Muscle layer of duodenum (tissue), 2 donors: Measurements from ENCODE around the gene CCDC13.

Experiments used
- H3K27ac ChIP-seq: one replicate; pipeline ENCODE4 v1.7.0; 2013; ENCODE audit warnings: mild to moderate bottlenecking, low read length
- H3K27me3 ChIP-seq: one replicate; pipeline ENCODE4 v1.7.0; 2013; ENCODE audit warnings: low read depth, mild to moderate bottlenecking, control low read depth, low read length
- H3K36me3 ChIP-seq, 2 donors: one replicate each; pipeline ENCODE4 v1.7.0; 2013; ENCODE audit warnings: low read length in 2 of 2, control low read depth in 1 of 2, mild to moderate bottlenecking in 1 of 2; ENCODE audit not compliant: insufficient read depth in 2 of 2, control insufficient read depth in 1 of 2
- H3K4me1 ChIP-seq, 2 donors: one replicate each; pipeline ENCODE4 v1.7.0; 2013; ENCODE audit warnings: low read length in 2 of 2, mild to moderate bottlenecking in 2 of 2, control low read depth in 1 of 2, moderate library complexity in 1 of 2; ENCODE audit not compliant: insufficient read depth in 2 of 2, control insufficient read depth in 1 of 2
- H3K4me3 ChIP-seq, 2 donors: one replicate each; pipeline ENCODE4 v1.7.0; 2013; ENCODE audit warnings: low read length in 2 of 2, low read depth in 1 of 2, mild to moderate bottlenecking in 1 of 2
- H3K9me3 ChIP-seq, 2 donors: one replicate each; pipeline ENCODE4 v1.7.0; 2013; ENCODE audit warnings: low read length in 2 of 2, control low read depth in 1 of 2, mild to moderate bottlenecking in 1 of 2; ENCODE audit not compliant: control insufficient read depth in 1 of 2
- donor health status: healthy.

The CCDC13 gene

GRCh38 chr3:42749753-42750231, 23.3 kb downstream of the CCDC13 start:
- H3K36me3 ChIP-seq = no peaks in the 10 kb centered on the region
- no peak overlapping the region for H3K27ac ChIP-seq
- no peak overlapping the region for H3K4me3 ChIP-seq
- no peaks in the 10 kb centered on the region for H3K27me3 ChIP-seq
- peaks cover 9 to 43% of the 10 kb centered on the region in 2 donors for H3K4me1 ChIP-seq
- H3K9me3 ChIP-seq = no peaks in the 10 kb centered on the region

GRCh38 chr3:42749025-42749752, 23.9 kb downstream of the CCDC13 start:
- Histone ChIP-seq H3K4me1 (peaks cover 9 to 43% of the 10 kb centered on the region in 2 donors), H3K4me3 (no peak overlapping the region), H3K9me3 (no peaks in the 10 kb centered on the region), H3K36me3 (no peaks in the 10 kb centered on the region), H3K27me3 (no peaks in the 10 kb centered on the region), H3K27ac (no peak overlapping the region)

GRCh38 chr3:42747581-42747980, 25.5 kb downstream of the CCDC13 start:
- no peaks in the 10 kb centered on the region for H3K27me3 ChIP-seq
- H3K36me3 ChIP-seq = no peaks in the 10 kb centered on the region
- no peak overlapping the region for H3K4me3 ChIP-seq
- peaks cover 9 to 43% of the 10 kb centered on the region in 2 donors for H3K4me1 ChIP-seq
- H3K27ac ChIP-seq = no peak overlapping the region
- H3K9me3 ChIP-seq = no peaks in the 10 kb centered on the region

- Histone ChIP-seq H3K36me3 (no peaks in the 10 kb centered on the region), H3K4me1 (peaks cover 9 to 43% of the 10 kb centered on the region in 2 donors), H3K27ac (no peak overlapping the region), H3K27me3 (no peaks in the 10 kb centered on the region), H3K4me3 (no peak overlapping the region), H3K9me3 (no peaks in the 10 kb centered on the region)
Measured at GRCh38 chr3:42746455-42747450, 26.3 kb downstream of the CCDC13 start.

DNA sequence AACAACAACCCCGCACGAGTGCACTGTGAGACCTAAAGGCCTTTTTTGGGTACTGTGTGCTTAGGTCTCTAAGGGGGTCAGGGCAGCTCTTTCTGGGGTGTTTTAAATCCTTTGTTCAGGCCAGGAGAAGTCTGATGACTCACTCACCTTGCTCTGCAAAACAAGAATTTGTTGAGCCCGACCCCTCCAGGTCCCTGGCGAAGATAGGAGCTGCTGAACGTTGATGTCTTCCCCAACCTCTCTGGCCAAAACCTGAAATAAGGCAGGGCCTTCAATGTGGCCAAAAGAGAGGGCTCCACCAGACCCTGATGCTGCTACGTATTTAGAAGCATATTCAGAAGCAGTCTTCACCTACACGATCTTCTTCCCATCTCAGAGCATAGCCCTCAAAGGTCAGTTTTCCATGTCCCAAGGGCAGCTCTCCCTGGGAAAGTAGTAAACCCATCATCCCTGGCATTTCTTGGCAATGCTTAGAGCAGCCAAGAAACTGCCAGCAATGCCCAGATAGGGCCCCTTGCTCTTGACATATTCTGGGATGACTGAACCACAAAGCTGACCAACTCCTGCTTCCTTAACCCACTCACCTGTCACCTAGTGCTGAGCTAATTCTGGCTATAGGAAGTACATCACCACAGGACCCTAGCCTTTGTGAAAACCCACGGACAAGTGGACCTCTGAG, 27.1 kb downstream of the CCDC13 start:
- H3K27ac ChIP-seq = no peak overlapping the region
- no peaks in the 10 kb centered on the region for H3K27me3 ChIP-seq
- H3K9me3 ChIP-seq = no peaks in the 10 kb centered on the region
- no peaks in the 10 kb centered on the region for H3K36me3 ChIP-seq
- peaks cover 9 to 43% of the 10 kb centered on the region in 2 donors for H3K4me1 ChIP-seq
- no peak overlapping the region for H3K4me3 ChIP-seq

GRCh38 chr3:42745291-42745745, 27.7 kb downstream of the CCDC13 start:
- peaks cover 9 to 43% of the 10 kb centered on the region in 2 donors for H3K4me1 ChIP-seq
- H3K27me3 ChIP-seq = no peaks in the 10 kb centered on the region
- no peak overlapping the region for H3K4me3 ChIP-seq
- no peaks in the 10 kb centered on the region for H3K9me3 ChIP-seq
- no peak overlapping the region for H3K27ac ChIP-seq
- no peaks in the 10 kb centered on the region for H3K36me3 ChIP-seq

GRCh38 chr3:42743204-42743995, 29.7 kb downstream of the CCDC13 start:
- Histone ChIP-seq H3K36me3 (no peaks in the 10 kb centered on the region), H3K4me1 (peaks cover 9 to 36% of the 10 kb centered on the region in 2 donors), H3K4me3 (no peak overlapping the region), H3K9me3 (no peaks in the 10 kb centered on the region), H3K27ac (no peak overlapping the region), H3K27me3 (no peaks in the 10 kb centered on the region)

DNA sequence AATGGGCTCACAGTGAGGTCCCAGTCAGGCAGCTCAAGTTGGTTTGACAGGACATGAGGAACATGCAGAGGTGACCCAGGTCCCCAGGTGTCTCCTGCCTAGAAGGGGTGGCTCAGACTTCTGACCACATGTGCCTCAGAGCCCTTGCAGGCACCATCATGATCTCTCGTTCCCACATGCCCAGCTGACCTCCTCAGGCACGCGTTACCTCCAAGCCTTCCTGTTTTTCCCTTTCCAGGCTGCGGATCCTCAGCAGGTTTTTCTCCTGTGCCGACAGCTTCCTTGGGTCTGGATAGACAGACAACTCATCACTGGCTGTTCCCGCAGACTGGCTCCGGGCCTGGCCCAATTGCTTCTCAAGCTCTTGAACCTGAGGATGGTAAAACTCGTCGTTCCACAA, 30.4 kb downstream of the CCDC13 start:
- H3K36me3 ChIP-seq = no peaks in the 10 kb centered on the region
- no peak overlapping the region for H3K4me3 ChIP-seq
- no peaks in the 10 kb centered on the region for H3K27me3 ChIP-seq
- no peaks in the 10 kb centered on the region for H3K9me3 ChIP-seq
- H3K4me1 ChIP-seq = peaks cover 9 to 29% of the 10 kb centered on the region in 2 donors
- H3K27ac ChIP-seq = no peak overlapping the region

- H3K4me3 ChIP-seq = no peak overlapping the region
- H3K27ac ChIP-seq = no peak overlapping the region
Measured at GRCh38 chr3:42742259-42742658, 30.8 kb downstream of the CCDC13 start.

DNA sequence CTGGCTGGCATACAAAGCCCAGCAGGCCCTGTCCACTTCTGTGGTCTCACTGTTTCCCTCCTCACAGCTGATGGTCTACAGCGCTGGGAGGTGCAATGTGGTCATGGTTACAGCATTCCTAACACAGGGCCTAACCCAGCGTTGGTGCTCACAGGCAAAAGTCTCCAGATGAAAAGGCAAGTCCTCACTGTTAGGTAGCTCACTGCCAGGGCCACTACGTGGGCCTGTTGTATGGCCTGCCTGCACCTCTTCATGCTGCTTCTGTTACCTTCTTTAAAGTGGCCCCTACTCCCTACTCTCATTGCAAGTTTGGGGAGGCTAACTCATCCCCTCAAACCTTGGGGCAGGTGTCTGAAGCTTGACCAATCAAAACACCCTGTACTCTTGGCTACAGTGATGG, 31.3 kb downstream of the CCDC13 start:
- Histone ChIP-seq H3K4me3 (no peak overlapping the region), H3K4me1 (peaks cover 9 to 20% of the 10 kb centered on the region in 2 donors), H3K9me3 (no peaks in the 10 kb centered on the region), H3K36me3 (no peaks in the 10 kb centered on the region), H3K27me3 (no peaks in the 10 kb centered on the region), H3K27ac (no peak overlapping the region)

More at GRCh38 chr3:42742259-42742658, 30.8 kb downstream of the CCDC13 start:
- Histone ChIP-seq H3K4me1 (peaks cover 9 to 24% of the 10 kb centered on the region in 2 donors), H3K27me3 (no peaks in the 10 kb centered on the region), H3K36me3 (no peaks in the 10 kb centered on the region), H3K9me3 (no peaks in the 10 kb centered on the region)
